HEK293 (cell line): Measurements from ENCODE around the gene SDHAF1.

ENCODE experiments used
- CTCF ChIP-seq: fragments of 450-650 bp; formaldehyde crosslinking; IDR thresholded peaks from 2 replicates; pipeline ENCODE4 v1.5.1; 2016; ENCODE audit warnings: missing biosample characterization, missing genetic modification characterization
- GLIS1 ChIP-seq: fragments of 450-650 bp; formaldehyde crosslinking; IDR thresholded peaks from 2 replicates; pipeline ENCODE4 v1.5.1; 2016; ENCODE audit warnings: missing biosample characterization, missing genetic modification characterization
- KLF1 ChIP-seq: fragments of 450-650 bp; formaldehyde crosslinking; IDR thresholded peaks from 2 replicates; pipeline ENCODE4 v1.5.1; 2016; ENCODE audit warnings: missing biosample characterization, missing genetic modification characterization
- PATZ1 ChIP-seq: fragments of 450-650 bp; formaldehyde crosslinking; IDR thresholded peaks from 2 replicates; pipeline ENCODE4 v1.5.1; 2016; ENCODE audit warnings: missing biosample characterization, missing genetic modification characterization
- TRIM28 ChIP-seq: IDR thresholded peaks from 2 replicates; pipeline ENCODE4 v1.6.1; 2011; ENCODE audit warnings: low read length, control low read depth, borderline replicate concordance
- ZBTB10 ChIP-seq: fragments of 450-650 bp; formaldehyde crosslinking; IDR thresholded peaks from 2 replicates; pipeline ENCODE4 v1.5.1; 2016; ENCODE audit warnings: missing biosample characterization, missing genetic modification characterization
- ZFP69B ChIP-seq: fragments of 450-650 bp; formaldehyde crosslinking; IDR thresholded peaks from 2 replicates; pipeline ENCODE4 v1.5.1; 2016; ENCODE audit warnings: missing biosample characterization, missing genetic modification characterization
- ZIC2 ChIP-seq: fragments of 450-650 bp; formaldehyde crosslinking; IDR thresholded peaks from 2 replicates; pipeline ENCODE4 v1.5.1; 2016; ENCODE audit warnings: missing biosample characterization, missing genetic modification characterization
- ZNF169 ChIP-seq: fragments of 450-650 bp; formaldehyde crosslinking; IDR thresholded peaks from 2 replicates; pipeline ENCODE4 v1.5.1; 2016; ENCODE audit warnings: missing biosample characterization, missing genetic modification characterization
- ZNF274 ChIP-seq, 2 experiments: fragments of 200-500 bp in 1 of 2; fragments of 450-650 bp in 1 of 2; sonication (Bioruptor generic) in 1 of 2; formaldehyde crosslinking in 1 of 2; IDR thresholded peaks; 2 replicates each; pipeline versions ENCODE4 v1.5.1 to v1.6.1; 2014 to 2016; ENCODE audit warnings: borderline replicate concordance in 1 of 2, inconsistent platforms in 1 of 2, low read length in 1 of 2, missing biosample characterization in 1 of 2, missing genetic modification characterization in 1 of 2
- ZNF544 ChIP-seq: fragments of 450-650 bp; formaldehyde crosslinking; IDR thresholded peaks from 2 replicates; pipeline ENCODE4 v1.5.0; 2017; ENCODE audit warnings: missing biosample characterization, missing genetic modification characterization
- ZNF692 ChIP-seq: fragments of 450-650 bp; formaldehyde crosslinking; IDR thresholded peaks from 2 replicates; pipeline ENCODE4 v1.5.1; 2016; ENCODE audit warnings: missing biosample characterization, missing genetic modification characterization
- ZSCAN4 ChIP-seq: fragments of 450-650 bp; formaldehyde crosslinking; IDR thresholded peaks from 2 replicates; pipeline ENCODE4 v1.5.1; 2017; ENCODE audit warnings: missing biosample characterization, missing genetic modification characterization
- TF ChIP-seq, protein P1 (sequence below): fragments of 450-650 bp; formaldehyde crosslinking; IDR thresholded peaks from 2 replicates; pipeline ENCODE4 v1.5.1; 2016; ENCODE audit warnings: missing biosample characterization, missing genetic modification characterization
- TF ChIP-seq, protein P2 (sequence below): fragments of 450-650 bp; formaldehyde crosslinking; IDR thresholded peaks from 2 replicates; pipeline ENCODE4 v1.5.1; 2016; ENCODE audit warnings: missing biosample characterization, missing genetic modification characterization, borderline replicate concordance

The SDHAF1 gene

GRCh38 chr19:35977446-35978222, 17.4 kb upstream of the SDHAF1 start (continued):
- TF ChIP-seq, protein P1, sequence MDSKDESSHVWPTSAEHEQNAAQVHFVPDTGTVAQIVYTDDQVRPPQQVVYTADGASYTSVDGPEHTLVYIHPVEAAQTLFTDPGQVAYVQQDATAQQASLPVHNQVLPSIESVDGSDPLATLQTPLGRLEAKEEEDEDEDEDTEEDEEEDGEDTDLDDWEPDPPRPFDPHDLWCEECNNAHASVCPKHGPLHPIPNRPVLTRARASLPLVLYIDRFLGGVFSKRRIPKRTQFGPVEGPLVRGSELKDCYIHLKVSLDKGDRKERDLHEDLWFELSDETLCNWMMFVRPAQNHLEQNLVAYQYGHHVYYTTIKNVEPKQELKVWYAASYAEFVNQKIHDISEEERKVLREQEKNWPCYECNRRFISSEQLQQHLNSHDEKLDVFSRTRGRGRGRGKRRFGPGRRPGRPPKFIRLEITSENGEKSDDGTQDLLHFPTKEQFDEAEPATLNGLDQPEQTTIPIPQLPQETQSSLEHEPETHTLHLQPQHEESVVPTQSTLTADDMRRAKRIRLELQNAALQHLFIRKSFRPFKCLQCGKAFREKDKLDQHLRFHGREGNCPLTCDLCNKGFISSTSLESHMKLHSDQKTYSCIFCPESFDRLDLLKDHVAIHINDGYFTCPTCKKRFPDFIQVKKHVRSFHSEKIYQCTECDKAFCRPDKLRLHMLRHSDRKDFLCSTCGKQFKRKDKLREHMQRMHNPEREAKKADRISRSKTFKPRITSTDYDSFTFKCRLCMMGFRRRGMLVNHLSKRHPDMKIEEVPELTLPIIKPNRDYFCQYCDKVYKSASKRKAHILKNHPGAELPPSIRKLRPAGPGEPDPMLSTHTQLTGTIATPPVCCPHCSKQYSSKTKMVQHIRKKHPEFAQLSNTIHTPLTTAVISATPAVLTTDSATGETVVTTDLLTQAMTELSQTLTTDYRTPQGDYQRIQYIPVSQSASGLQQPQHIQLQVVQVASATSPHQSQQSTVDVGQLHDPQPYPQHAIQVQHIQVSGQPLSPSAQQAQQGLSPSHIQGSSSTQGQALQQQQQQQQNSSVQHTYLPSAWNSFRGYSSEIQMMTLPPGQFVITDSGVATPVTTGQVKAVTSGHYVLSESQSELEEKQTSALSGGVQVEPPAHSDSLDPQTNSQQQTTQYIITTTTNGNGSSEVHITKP = no peak
- TF ChIP-seq TRIM28 (no peak), ZNF274 (IDR thresholded peaks at IDR 0.05; ENCODE audit: low read length) (no peak), ZNF274 (tag by site-specific recombination; IDR thresholded peaks at IDR 0.05; ENCODE audit: borderline replicate concordance) (no peak), GLIS1 (peak; percentile 66), ZIC2 (tag by site-specific recombination) (peak; percentile 59), ZNF692 (tag by site-specific recombination) (peak; percentile 95), KLF1 (peak; percentile 37; the same call in 1 of the 2 replicates), ZNF169 (tag by site-specific recombination) (peak; percentile 24; the same call in 1 of the 2 replicates), ZBTB10 (peak; percentile 45), ZNF544 (tag by site-specific recombination) (0 out of 2 replicates have a peak, but pooled peaks have one; percentile 31), ZFP69B (tag by site-specific recombination) (peak; percentile 90), CTCF (peak; percentile 95), PATZ1 (0 out of 2 replicates have a peak, but pooled peaks have one; percentile 38), ZSCAN4 (tag by site-specific recombination) (no peak)
- TF ChIP-seq, protein P2, sequence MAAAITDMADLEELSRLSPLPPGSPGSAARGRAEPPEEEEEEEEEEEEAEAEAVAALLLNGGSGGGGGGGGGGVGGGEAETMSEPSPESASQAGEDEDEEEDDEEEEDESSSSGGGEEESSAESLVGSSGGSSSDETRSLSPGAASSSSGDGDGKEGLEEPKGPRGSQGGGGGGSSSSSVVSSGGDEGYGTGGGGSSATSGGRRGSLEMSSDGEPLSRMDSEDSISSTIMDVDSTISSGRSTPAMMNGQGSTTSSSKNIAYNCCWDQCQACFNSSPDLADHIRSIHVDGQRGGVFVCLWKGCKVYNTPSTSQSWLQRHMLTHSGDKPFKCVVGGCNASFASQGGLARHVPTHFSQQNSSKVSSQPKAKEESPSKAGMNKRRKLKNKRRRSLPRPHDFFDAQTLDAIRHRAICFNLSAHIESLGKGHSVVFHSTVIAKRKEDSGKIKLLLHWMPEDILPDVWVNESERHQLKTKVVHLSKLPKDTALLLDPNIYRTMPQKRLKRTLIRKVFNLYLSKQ (tag by site-specific recombination) = no peak
